ENCODE results near the gene C13orf46. TPM values are rescaled to one million over a fixed set of nuclear protein-coding genes. Genes with fewer than 3 reads are reported as not detected.

The C13orf46 gene
- total RNA-seq, 2 experiments from 2014 or later: 0.21 TPM; not detected in 1

- no peak for DNase-seq (ENCODE audit: low spot score)
- Histone ChIP-seq H3K4me2 (ENCODE audit: low read length) (no peak overlapping the region), H3K36me3 (ENCODE audit: insufficient read depth, low read length) (no peaks in the 10 kb centered on the region), H4K20me1 (ENCODE audit: insufficient read depth, low read length) (no peaks in the 10 kb centered on the region), H2AFZ (ENCODE audit: low read length) (no peak overlapping the region), H3K4me3 (ENCODE audit: low read depth, low read length, poor library complexity, severe bottlenecking) (no peak overlapping the region), H3K4me1 (ENCODE audit: insufficient read depth, low read length, poor library complexity, severe bottlenecking) (no peaks in the 10 kb centered on the region), H3K9me3 (ENCODE audit: low read length) (no peaks in the 10 kb centered on the region), H3K9me2 (ENCODE audit: insufficient read depth, low read length) (no peaks in the 10 kb centered on the region), H3K27ac (ENCODE audit: low read depth, low read length, poor library complexity, severe bottlenecking) (no peak overlapping the region), H3K79me2 (ENCODE audit: insufficient read depth, low read depth, low read length) (no peaks in the 10 kb centered on the region)
- CTCF ChIA-PET (ENCODE audit: unreplicated experiment): no interaction called here
- TF ChIP-seq CTCF (conservative IDR thresholded peaks at IDR 0.05; ENCODE audit: low read length): no peak
- TF ChIP-seq EZH2phosphoT487 (IDR thresholded peaks at IDR 0.05; ENCODE audit: borderline replicate concordance, low read depth, low read length): no peak
- intact Hi-C loops (cut with micrococcal nuclease; ENCODE audit: unreplicated experiment): no loop called here
- POLR2A ChIA-PET: no interaction called here
- BruUV-seq (replicated peaks): no TSS peak
Measured at GRCh38 chr13:113999618-113999910, 25.7 kb upstream of the C13orf46 start.

GRCh38 chr13:113998781-113999617 is 25.1 kb upstream of the C13orf46 start:
- H3K27ac ChIP-seq (ENCODE audit: low read depth, low read length, poor library complexity, severe bottlenecking): no peak overlapping the region
- H3K4me1 ChIP-seq (ENCODE audit: insufficient read depth, low read length, poor library complexity, severe bottlenecking): no peaks in the 10 kb centered on the region
- no peaks in the 10 kb centered on the region for H4K20me1 ChIP-seq (ENCODE audit: insufficient read depth, low read length)
- no peaks in the 10 kb centered on the region for H3K9me3 ChIP-seq (ENCODE audit: low read length)
- no peak overlapping the region for H3K4me2 ChIP-seq (ENCODE audit: low read length)
- no peaks in the 10 kb centered on the region for H3K9me2 ChIP-seq (ENCODE audit: insufficient read depth, low read length)
- H3K36me3 ChIP-seq (ENCODE audit: insufficient read depth, low read length): no peaks in the 10 kb centered on the region
- ChIA-PET POLR2A (no interaction called here), CTCF (ENCODE audit: unreplicated experiment) (no interaction called here)
- H2AFZ ChIP-seq (ENCODE audit: low read length): no peak overlapping the region
- no peaks in the 10 kb centered on the region for H3K79me2 ChIP-seq (ENCODE audit: insufficient read depth, low read depth, low read length)
- H3K4me3 ChIP-seq (ENCODE audit: low read depth, low read length, poor library complexity, severe bottlenecking): no peak overlapping the region
- DNase-seq (ENCODE audit: low spot score): no peak
- TF ChIP-seq EZH2phosphoT487 (IDR thresholded peaks at IDR 0.05; ENCODE audit: borderline replicate concordance, low read depth, low read length) (no peak), CTCF (conservative IDR thresholded peaks at IDR 0.05; ENCODE audit: low read length) (no peak)
- BruUV-seq (replicated peaks): no TSS peak
- intact Hi-C loops (cut with micrococcal nuclease; ENCODE audit: unreplicated experiment): no loop called here

Data from OCI-LY7 (cell line).